ENCODE results near the gene TLE4. TPM values are rescaled to one million over a fixed set of nuclear protein-coding genes. Genes with fewer than 3 reads are reported as not detected.

Gene TLE4
- polyA plus RNA-seq, 1 of the 3 experiments (the other 2 are of a cell fraction), result 40.4 TPM

DNA sequence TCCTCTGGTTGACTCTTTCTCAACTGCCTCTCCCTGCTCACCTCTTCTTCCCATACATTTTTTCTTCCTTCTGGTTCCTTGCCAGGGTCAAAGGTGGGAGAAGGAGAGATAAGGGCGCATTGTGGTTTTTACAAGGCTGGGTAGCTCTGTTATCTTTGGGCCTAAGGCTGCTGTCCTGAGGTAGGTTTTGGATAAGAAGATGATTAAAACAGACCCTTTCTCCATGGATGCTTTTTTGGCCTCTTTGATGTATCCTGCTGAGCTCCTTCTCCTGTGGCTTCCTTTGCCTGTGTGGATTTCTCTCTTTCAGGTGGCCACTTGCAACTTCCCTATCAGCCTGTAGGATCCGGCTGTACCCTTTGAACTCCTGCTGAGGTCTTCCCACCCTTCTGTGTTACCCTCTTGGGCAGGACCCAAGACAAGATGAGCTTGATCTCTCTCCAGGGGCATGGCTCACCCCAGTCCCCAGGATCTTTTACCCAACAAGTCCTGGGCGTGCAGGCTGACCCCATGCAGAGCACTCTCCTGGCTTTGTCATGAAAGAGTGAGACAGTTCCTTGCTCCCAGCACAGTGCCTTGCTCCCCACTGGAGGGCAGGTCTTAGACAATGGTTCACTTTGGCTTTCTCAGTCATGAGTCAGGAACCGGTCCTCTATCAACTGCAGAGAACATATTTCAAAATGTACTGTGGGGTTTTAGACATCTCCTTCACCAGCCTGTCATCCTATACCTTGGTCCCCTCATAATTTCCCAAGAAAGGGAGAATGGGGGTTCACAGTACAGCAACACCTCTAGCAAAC lies 197.9 kb downstream of the TLE4 start:
- Histone ChIP-seq H3F3A (replicated peaks; ENCODE audit: insufficient read depth) (no peaks in the 10 kb centered on the region), H3K9me3 (no peaks in the 10 kb centered on the region), H3K4me3 (ENCODE audit: low read depth in 2 of 2, low read length in 1 of 2) (no peak overlapping the region), H4K20me1 (ENCODE audit: insufficient read depth) (no peaks in the 10 kb centered on the region), H3K27ac (ENCODE audit: low read depth in 2 of 2, low read length in 1 of 2) (no peak overlapping the region), H2AFZ (ENCODE audit: low read depth) (no peak overlapping the region), H3K36me3 (replicated peaks in 1 of 2; ENCODE audit: control insufficient read depth in 1 of 2, insufficient read depth in 2 of 2, low read length in 1 of 2) (no peaks in the 10 kb centered on the region), H3K9ac (no peak overlapping the region), H3K4me1 (ENCODE audit: control insufficient read depth in 1 of 2, insufficient read depth in 2 of 2, low read depth in 1 of 2, low read length in 1 of 2) (no peaks in the 10 kb centered on the region; a peak in 1 of 4 replicates), H3K9me2 (no peaks in the 10 kb centered on the region), H3K27me3 (ENCODE audit: insufficient read depth) (no peaks in the 10 kb centered on the region), H3K79me2 (ENCODE audit: insufficient read depth) (no peaks in the 10 kb centered on the region), H3K4me2 (no peak overlapping the region)
- POLR2A ChIA-PET, result no interaction called here
- CTCF ChIA-PET, result interaction anchor here (0.6 kb wide), 1 partner anchor 82 kb away, joined by 3 read pairs; no protein-coding TSS in a partner anchor
- 69% methylated on average over 4 of the region's 4 CpGs for WGBS (ENCODE audit: low lambda C conversion rate)
- no peak for DNase-seq
- no peak for TF ChIP-seq FOXJ3 (CRISPR knock-in tag; IDR thresholded peaks at IDR 0.05)
- TF ChIP-seq, protein P1, sequence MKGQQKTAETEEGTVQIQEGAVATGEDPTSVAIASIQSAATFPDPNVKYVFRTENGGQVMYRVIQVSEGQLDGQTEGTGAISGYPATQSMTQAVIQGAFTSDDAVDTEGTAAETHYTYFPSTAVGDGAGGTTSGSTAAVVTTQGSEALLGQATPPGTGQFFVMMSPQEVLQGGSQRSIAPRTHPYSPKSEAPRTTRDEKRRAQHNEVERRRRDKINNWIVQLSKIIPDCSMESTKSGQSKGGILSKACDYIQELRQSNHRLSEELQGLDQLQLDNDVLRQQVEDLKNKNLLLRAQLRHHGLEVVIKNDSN (IDR thresholded peaks at IDR 0.05; ENCODE audit: borderline replicate concordance, low read depth), result no peak
- TF ChIP-seq, protein P2, sequence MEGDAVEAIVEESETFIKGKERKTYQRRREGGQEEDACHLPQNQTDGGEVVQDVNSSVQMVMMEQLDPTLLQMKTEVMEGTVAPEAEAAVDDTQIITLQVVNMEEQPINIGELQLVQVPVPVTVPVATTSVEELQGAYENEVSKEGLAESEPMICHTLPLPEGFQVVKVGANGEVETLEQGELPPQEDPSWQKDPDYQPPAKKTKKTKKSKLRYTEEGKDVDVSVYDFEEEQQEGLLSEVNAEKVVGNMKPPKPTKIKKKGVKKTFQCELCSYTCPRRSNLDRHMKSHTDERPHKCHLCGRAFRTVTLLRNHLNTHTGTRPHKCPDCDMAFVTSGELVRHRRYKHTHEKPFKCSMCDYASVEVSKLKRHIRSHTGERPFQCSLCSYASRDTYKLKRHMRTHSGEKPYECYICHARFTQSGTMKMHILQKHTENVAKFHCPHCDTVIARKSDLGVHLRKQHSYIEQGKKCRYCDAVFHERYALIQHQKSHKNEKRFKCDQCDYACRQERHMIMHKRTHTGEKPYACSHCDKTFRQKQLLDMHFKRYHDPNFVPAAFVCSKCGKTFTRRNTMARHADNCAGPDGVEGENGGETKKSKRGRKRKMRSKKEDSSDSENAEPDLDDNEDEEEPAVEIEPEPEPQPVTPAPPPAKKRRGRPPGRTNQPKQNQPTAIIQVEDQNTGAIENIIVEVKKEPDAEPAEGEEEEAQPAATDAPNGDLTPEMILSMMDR (IDR thresholded peaks at IDR 0.05), result no peak
- TF ChIP-seq, protein P3, sequence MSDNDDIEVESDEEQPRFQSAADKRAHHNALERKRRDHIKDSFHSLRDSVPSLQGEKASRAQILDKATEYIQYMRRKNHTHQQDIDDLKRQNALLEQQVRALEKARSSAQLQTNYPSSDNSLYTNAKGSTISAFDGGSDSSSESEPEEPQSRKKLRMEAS (IDR thresholded peaks at IDR 0.05; ENCODE audit: low read depth), result no peak
- TF ChIP-seq, protein P4, sequence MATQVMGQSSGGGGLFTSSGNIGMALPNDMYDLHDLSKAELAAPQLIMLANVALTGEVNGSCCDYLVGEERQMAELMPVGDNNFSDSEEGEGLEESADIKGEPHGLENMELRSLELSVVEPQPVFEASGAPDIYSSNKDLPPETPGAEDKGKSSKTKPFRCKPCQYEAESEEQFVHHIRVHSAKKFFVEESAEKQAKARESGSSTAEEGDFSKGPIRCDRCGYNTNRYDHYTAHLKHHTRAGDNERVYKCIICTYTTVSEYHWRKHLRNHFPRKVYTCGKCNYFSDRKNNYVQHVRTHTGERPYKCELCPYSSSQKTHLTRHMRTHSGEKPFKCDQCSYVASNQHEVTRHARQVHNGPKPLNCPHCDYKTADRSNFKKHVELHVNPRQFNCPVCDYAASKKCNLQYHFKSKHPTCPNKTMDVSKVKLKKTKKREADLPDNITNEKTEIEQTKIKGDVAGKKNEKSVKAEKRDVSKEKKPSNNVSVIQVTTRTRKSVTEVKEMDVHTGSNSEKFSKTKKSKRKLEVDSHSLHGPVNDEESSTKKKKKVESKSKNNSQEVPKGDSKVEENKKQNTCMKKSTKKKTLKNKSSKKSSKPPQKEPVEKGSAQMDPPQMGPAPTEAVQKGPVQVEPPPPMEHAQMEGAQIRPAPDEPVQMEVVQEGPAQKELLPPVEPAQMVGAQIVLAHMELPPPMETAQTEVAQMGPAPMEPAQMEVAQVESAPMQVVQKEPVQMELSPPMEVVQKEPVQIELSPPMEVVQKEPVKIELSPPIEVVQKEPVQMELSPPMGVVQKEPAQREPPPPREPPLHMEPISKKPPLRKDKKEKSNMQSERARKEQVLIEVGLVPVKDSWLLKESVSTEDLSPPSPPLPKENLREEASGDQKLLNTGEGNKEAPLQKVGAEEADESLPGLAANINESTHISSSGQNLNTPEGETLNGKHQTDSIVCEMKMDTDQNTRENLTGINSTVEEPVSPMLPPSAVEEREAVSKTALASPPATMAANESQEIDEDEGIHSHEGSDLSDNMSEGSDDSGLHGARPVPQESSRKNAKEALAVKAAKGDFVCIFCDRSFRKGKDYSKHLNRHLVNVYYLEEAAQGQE (IDR thresholded peaks at IDR 0.05; ENCODE audit: low read depth, low read length), result no peak
- TF ChIP-seq, protein P5, sequence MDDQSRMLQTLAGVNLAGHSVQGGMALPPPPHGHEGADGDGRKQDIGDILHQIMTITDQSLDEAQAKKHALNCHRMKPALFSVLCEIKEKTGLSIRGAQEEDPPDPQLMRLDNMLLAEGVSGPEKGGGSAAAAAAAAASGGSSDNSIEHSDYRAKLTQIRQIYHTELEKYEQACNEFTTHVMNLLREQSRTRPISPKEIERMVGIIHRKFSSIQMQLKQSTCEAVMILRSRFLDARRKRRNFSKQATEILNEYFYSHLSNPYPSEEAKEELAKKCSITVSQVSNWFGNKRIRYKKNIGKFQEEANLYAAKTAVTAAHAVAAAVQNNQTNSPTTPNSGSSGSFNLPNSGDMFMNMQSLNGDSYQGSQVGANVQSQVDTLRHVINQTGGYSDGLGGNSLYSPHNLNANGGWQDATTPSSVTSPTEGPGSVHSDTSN (IDR thresholded peaks at IDR 0.05), result no peak
- TF ChIP-seq, protein P6, sequence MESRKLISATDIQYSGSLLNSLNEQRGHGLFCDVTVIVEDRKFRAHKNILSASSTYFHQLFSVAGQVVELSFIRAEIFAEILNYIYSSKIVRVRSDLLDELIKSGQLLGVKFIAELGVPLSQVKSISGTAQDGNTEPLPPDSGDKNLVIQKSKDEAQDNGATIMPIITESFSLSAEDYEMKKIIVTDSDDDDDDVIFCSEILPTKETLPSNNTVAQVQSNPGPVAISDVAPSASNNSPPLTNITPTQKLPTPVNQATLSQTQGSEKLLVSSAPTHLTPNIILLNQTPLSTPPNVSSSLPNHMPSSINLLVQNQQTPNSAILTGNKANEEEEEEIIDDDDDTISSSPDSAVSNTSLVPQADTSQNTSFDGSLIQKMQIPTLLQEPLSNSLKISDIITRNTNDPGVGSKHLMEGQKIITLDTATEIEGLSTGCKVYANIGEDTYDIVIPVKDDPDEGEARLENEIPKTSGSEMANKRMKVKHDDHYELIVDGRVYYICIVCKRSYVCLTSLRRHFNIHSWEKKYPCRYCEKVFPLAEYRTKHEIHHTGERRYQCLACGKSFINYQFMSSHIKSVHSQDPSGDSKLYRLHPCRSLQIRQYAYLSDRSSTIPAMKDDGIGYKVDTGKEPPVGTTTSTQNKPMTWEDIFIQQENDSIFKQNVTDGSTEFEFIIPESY (IDR thresholded peaks at IDR 0.05; ENCODE audit: borderline replicate concordance, low read depth), result no peak
- TF ChIP-seq EZH2phosphoT487 (IDR thresholded peaks at IDR 0.05; ENCODE audit: borderline replicate concordance, low read depth), result no peak
- TF ChIP-seq MXI1 (IDR thresholded peaks at IDR 0.05; ENCODE audit: low read depth, low read length), result no peak
- no peak for TF ChIP-seq RXRA (IDR thresholded peaks at IDR 0.05; ENCODE audit: borderline replicate concordance, low read depth)
- no peak for TF ChIP-seq TCF12 (IDR thresholded peaks at IDR 0.05)
- no peak for TF ChIP-seq FOXM1 (IDR thresholded peaks at IDR 0.05; ENCODE audit: low read depth)
- no peak for TF ChIP-seq SMC3 (IDR thresholded peaks at IDR 0.05; ENCODE audit: low read depth, low read length)
- no peak for TF ChIP-seq NRF1 (IDR thresholded peaks at IDR 0.05; ENCODE audit: low read depth, low read length)
- no peak for TF ChIP-seq SIN3A (IDR thresholded peaks at IDR 0.05; ENCODE audit: borderline replicate concordance, low read depth, low read length)
- TF ChIP-seq RFX5 (IDR thresholded peaks at IDR 0.05; ENCODE audit: low read length), result no peak
- no peak for TF ChIP-seq MEF2A (IDR thresholded peaks at IDR 0.05; ENCODE audit: borderline replicate concordance, low read depth)
- TF ChIP-seq JUND (IDR thresholded peaks at IDR 0.05), result no peak
- TF ChIP-seq GATA2 (CRISPR knock-in tag; IDR thresholded peaks at IDR 0.05), result no peak
- TF ChIP-seq RCOR1 (IDR thresholded peaks at IDR 0.05; ENCODE audit: low read length), result no peak

All from SK-N-SH (cell line).